ENCODE measurements around the gene KBTBD2.

Gene KBTBD2

DNA sequence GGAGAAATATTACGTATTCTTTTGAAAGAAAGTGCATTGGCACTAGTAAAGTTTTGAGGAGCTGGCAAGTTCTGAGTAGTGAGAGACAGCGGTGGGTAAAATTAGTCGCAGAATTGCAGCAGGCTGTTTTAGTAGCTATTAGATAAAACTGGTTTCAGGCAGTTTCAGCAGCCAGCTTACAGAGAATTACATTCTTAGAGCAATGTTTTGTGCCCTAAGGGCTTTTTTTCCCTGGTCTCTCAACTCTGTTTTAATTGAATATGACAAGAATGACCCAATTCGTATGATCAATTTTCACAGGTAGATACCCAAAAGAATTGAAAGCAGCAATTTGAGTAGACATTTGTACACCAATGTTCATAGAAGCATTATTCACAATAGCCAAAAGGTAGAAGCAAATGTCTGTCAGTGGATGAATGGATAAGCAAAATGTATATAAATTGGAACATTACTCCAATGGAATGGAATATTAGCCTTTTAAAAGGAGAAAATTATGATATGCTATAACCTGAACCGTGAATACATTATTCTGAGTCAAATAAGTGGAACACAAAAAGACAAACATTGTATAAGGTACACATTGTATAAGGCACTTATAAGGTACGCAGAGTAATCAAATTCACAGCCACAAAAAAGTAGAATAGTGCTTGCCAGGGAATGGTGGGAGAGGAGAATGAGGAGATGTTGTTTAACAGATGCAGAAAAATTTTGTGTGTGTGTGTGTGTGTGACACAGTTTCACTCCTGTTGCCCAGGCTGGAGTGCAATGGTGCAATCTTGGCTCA, 5.2 kb upstream of the KBTBD2 start:
- H3K4me1 ChIP-seq (ENCODE audit: insufficient read depth, low read length), result peaks cover 12% of the 10 kb centered on the region
- no peak overlapping the region for H2AFZ ChIP-seq (ENCODE audit: low read depth, low read length)
- ATAC-seq (ENCODE audit: insufficient read depth, low read depth) (no peak), DNase-seq (no peak)
- H3K27me3 ChIP-seq (ENCODE audit: insufficient read depth, low read length, poor library complexity), result no peaks in the 10 kb centered on the region
- TF ChIP-seq, protein P1, sequence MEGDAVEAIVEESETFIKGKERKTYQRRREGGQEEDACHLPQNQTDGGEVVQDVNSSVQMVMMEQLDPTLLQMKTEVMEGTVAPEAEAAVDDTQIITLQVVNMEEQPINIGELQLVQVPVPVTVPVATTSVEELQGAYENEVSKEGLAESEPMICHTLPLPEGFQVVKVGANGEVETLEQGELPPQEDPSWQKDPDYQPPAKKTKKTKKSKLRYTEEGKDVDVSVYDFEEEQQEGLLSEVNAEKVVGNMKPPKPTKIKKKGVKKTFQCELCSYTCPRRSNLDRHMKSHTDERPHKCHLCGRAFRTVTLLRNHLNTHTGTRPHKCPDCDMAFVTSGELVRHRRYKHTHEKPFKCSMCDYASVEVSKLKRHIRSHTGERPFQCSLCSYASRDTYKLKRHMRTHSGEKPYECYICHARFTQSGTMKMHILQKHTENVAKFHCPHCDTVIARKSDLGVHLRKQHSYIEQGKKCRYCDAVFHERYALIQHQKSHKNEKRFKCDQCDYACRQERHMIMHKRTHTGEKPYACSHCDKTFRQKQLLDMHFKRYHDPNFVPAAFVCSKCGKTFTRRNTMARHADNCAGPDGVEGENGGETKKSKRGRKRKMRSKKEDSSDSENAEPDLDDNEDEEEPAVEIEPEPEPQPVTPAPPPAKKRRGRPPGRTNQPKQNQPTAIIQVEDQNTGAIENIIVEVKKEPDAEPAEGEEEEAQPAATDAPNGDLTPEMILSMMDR (IDR thresholded peaks at IDR 0.05; ENCODE audit: borderline replicate concordance, extremely low read depth, low read length, poor library complexity, severe bottlenecking), result no peak
- no peak for TF ChIP-seq EZH2 (IDR thresholded peaks at IDR 0.05; ENCODE audit: borderline replicate concordance, low read depth, low read length, severe bottlenecking)
- H3K36me3 ChIP-seq (ENCODE audit: insufficient read depth, low read length), result no peaks in the 10 kb centered on the region
- H3K4me2 ChIP-seq (ENCODE audit: insufficient read depth, low read length), result no peak overlapping the region
- no peak overlapping the region for H3K9ac ChIP-seq (ENCODE audit: low read depth, low read length)
- H3K79me2 ChIP-seq (ENCODE audit: insufficient read depth, low read length), result no peaks in the 10 kb centered on the region
- no peak overlapping the region for H3K27ac ChIP-seq (ENCODE audit: low read length)
- H4K20me1 ChIP-seq (ENCODE audit: insufficient read depth, low read length), result no peaks in the 10 kb centered on the region
- no peaks in the 10 kb centered on the region for H3K9me3 ChIP-seq (ENCODE audit: insufficient read depth, low read length, severe bottlenecking)
- H3K4me3 ChIP-seq (ENCODE audit: low read depth in 1 of 2, low read length in 2 of 2), result no peak overlapping the region

DNA sequence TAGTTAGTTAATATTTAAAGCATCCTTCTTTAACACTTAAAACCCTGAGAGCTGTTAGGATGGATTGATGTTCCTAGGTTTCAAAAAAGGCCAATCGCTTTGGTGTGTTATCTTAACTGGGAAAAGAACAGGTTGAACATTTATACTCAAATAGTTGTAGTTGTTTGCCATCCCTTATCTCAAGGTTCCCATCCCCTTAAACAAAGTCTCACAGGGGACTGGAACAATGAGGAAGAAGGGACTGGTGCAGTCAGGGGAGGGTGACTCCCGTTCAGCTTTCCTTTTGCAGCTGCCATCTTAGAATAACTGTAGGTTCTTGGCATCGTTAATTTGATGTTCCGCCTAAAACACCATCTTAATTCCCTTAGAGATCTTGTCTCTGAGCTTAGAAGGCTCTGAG, 2.6 kb upstream of the KBTBD2 start:
- Histone ChIP-seq H2AFZ (ENCODE audit: low read depth, low read length) (no peak overlapping the region), H3K36me3 (ENCODE audit: insufficient read depth, low read length) (peaks cover 5% of the 10 kb centered on the region; the same call in 1 of the 2 replicates), H3K4me2 (ENCODE audit: insufficient read depth, low read length) (no peak overlapping the region)

DNA sequence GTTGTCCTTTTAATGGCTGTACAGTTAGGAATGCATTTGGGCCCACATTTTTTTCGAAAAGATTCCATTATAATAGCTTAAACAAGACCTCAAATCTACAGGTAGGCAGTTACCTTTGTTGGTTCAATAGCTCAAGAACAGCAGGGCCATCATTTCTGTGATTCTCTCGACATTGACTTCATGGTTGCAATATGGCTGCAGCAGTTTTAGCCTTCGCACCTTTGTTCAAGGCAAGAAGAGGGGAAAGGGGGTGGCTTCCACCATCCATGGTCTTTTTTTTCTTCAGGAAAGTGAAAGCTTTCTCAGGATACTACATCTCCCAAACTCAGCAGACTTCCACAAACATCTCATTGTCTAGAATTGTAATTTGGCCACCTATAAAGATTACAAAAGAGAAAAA, 2.2 kb upstream of the KBTBD2 start:
- Histone ChIP-seq H3K9ac (ENCODE audit: low read depth, low read length) (no peak overlapping the region), H4K20me1 (ENCODE audit: insufficient read depth, low read length) (peaks cover 17% of the 10 kb centered on the region), H2AFZ (ENCODE audit: low read depth, low read length) (0 out of 2 replicates have a peak overlapping the region, but pooled peaks have one; percentile 79), H3K27me3 (ENCODE audit: insufficient read depth, low read length, poor library complexity) (no peaks in the 10 kb centered on the region), H3K9me3 (ENCODE audit: insufficient read depth, low read length, severe bottlenecking) (no peaks in the 10 kb centered on the region), H3K4me1 (ENCODE audit: insufficient read depth, low read length) (peaks cover 32% of the 10 kb centered on the region), H3K27ac (ENCODE audit: low read length) (no peak overlapping the region), H3K4me3 (ENCODE audit: low read depth in 1 of 2, low read length in 2 of 2) (no peak overlapping the region), H3K36me3 (ENCODE audit: insufficient read depth, low read length) (peaks cover 5% of the 10 kb centered on the region; the same call in 1 of the 2 replicates), H3K4me2 (ENCODE audit: insufficient read depth, low read length) (no peak overlapping the region), H3K79me2 (ENCODE audit: insufficient read depth, low read length) (peaks cover 29% of the 10 kb centered on the region)
- DNase-seq (no peak), ATAC-seq (ENCODE audit: insufficient read depth, low read depth) (no peak)
- no peak for TF ChIP-seq EZH2 (IDR thresholded peaks at IDR 0.05; ENCODE audit: borderline replicate concordance, low read depth, low read length, severe bottlenecking)
- TF ChIP-seq, protein P1 (IDR thresholded peaks at IDR 0.05; ENCODE audit: borderline replicate concordance, extremely low read depth, low read length, poor library complexity, severe bottlenecking), result no peak

More for the DNA sequence above, 2.6 kb upstream of the KBTBD2 start:
- TF ChIP-seq, protein P1 (IDR thresholded peaks at IDR 0.05; ENCODE audit: borderline replicate concordance, extremely low read depth, low read length, poor library complexity, severe bottlenecking), result no peak
- no peak for TF ChIP-seq EZH2 (IDR thresholded peaks at IDR 0.05; ENCODE audit: borderline replicate concordance, low read depth, low read length, severe bottlenecking)
- ATAC-seq (ENCODE audit: insufficient read depth, low read depth) (no peak), DNase-seq (no peak)
- H3K79me2 ChIP-seq (ENCODE audit: insufficient read depth, low read length), result peaks cover 24% of the 10 kb centered on the region
- no peak overlapping the region for H3K4me3 ChIP-seq (ENCODE audit: low read depth in 1 of 2, low read length in 2 of 2)
- no peaks in the 10 kb centered on the region for H3K9me3 ChIP-seq (ENCODE audit: insufficient read depth, low read length, severe bottlenecking)
- H3K27ac ChIP-seq (ENCODE audit: low read length), result no peak overlapping the region
- peaks cover 13% of the 10 kb centered on the region for H4K20me1 ChIP-seq (ENCODE audit: insufficient read depth, low read length)
- no peaks in the 10 kb centered on the region for H3K27me3 ChIP-seq (ENCODE audit: insufficient read depth, low read length, poor library complexity)
- peaks cover 28% of the 10 kb centered on the region for H3K4me1 ChIP-seq (ENCODE audit: insufficient read depth, low read length)
- H3K9ac ChIP-seq (ENCODE audit: low read depth, low read length), result no peak overlapping the region
